Subcutaneous abdominal adipose tissue (tissue), 5 donors: ENCODE data around the gene CCDC154.

Experiments
- H3K27ac ChIP-seq: one replicate; pipeline ENCODE4 v1.7.0; 2013; ENCODE audit warnings: low read depth, mild to moderate bottlenecking, inconsistent platforms, low read length, moderate library complexity
- H3K27me3 ChIP-seq, 5 donors: one replicate each; pipeline ENCODE4 v1.7.0; 2013; ENCODE audit warnings: low read length in 5 of 5, inconsistent platforms in 1 of 5; ENCODE audit not compliant: control insufficient read depth in 5 of 5, insufficient read depth in 4 of 5
- H3K36me3 ChIP-seq, 5 donors: one replicate each; pipeline ENCODE4 v1.7.0; 2013; ENCODE audit warnings: low read length in 5 of 5; ENCODE audit not compliant: control insufficient read depth in 5 of 5, insufficient read depth in 5 of 5
- H3K4me1 ChIP-seq, 5 donors: one replicate each; pipeline ENCODE4 v1.7.0; 2013; ENCODE audit warnings: low read length in 5 of 5, mild to moderate bottlenecking in 3 of 5, moderate library complexity in 1 of 5; ENCODE audit not compliant: control insufficient read depth in 5 of 5, insufficient read depth in 5 of 5
- H3K4me3 ChIP-seq, 5 donors: one replicate each; pipeline ENCODE4 v1.7.0; 2013; ENCODE audit warnings: low read length in 5 of 5, low read depth in 1 of 5
- H3K9ac ChIP-seq, 5 donors: one replicate each; pipeline ENCODE4 v1.7.0; 2013; ENCODE audit warnings: low read length in 5 of 5, mild to moderate bottlenecking in 4 of 5, moderate library complexity in 3 of 5
- H3K9me3 ChIP-seq, 5 donors: one replicate each; pipeline ENCODE4 v1.7.0; 2013; ENCODE audit warnings: low read length in 5 of 5; ENCODE audit not compliant: control insufficient read depth in 5 of 5
- donor health status: healthy.
- donor health status: healthy.
- donor health status: healthy.
- donor health status: healthy.
- donor health status: healthy.

Gene CCDC154

GRCh38 chr16:1432388-1433262 lies 11.7 kb downstream of the CCDC154 start:
- Histone ChIP-seq H3K9ac (peak overlapping the region in 1 of 5 donors; percentile 48), H3K27me3 (peaks cover 3 to 30% (median 23%) of the 10 kb centered on the region in 5 donors), H3K27ac (no peak overlapping the region), H3K9me3 (no peaks in the 10 kb centered on the region), H3K4me1 (peaks cover 0 to 15% (median 4%) of the 10 kb centered on the region in 5 donors), H3K36me3 (no peaks in the 10 kb centered on the region), H3K4me3 (peak overlapping the region in 1 of 5 donors; percentile 44)

DNA sequence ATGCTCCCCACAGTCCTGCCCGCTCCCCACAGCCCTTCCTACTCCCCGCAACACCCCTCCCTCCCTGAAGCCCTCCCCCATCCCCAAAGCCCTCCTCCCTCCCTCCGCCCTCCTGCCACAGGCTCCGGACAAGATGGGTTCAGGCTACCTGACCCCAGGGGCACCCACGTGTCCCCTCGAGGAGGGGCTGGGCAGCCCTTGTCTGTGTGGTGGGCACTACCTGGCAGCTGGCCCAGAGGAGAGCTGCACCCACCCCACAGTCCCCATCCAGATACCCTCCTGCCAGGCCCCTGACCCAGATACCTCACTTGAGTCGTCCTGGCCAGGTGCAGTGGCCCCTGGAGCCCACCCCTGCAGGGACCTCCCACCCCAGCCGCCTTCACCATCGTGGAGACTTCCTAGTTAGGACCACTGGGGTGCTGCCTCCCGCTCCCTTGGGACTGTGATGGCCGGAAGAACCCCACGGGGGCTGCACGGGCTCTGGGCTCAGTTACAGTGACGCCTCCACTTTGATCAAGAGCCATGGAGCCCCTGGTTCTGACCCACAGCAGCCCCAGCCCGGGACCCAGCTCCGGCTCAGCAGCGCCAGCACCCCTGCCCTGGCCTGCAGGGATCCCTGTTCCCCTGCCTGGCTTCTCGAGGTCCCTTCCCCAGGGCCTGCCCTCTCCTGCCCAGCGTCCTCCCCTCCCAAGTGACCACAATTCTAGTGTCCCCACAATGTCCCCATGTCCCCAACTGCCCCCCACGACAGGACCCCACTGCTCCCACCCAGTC lies 12.7 kb downstream of the CCDC154 start:
- Histone ChIP-seq H3K4me3 (peak overlapping the region in 1 of 5 donors; percentile 44), H3K9me3 (no peaks in the 10 kb centered on the region), H3K9ac (peak overlapping the region in 1 of 5 donors; percentile 48), H3K27me3 (peaks cover 3 to 30% (median 23%) of the 10 kb centered on the region in 5 donors), H3K36me3 (no peaks in the 10 kb centered on the region), H3K4me1 (peaks cover 0 to 15% (median 4%) of the 10 kb centered on the region in 5 donors), H3K27ac (no peak overlapping the region)

DNA sequence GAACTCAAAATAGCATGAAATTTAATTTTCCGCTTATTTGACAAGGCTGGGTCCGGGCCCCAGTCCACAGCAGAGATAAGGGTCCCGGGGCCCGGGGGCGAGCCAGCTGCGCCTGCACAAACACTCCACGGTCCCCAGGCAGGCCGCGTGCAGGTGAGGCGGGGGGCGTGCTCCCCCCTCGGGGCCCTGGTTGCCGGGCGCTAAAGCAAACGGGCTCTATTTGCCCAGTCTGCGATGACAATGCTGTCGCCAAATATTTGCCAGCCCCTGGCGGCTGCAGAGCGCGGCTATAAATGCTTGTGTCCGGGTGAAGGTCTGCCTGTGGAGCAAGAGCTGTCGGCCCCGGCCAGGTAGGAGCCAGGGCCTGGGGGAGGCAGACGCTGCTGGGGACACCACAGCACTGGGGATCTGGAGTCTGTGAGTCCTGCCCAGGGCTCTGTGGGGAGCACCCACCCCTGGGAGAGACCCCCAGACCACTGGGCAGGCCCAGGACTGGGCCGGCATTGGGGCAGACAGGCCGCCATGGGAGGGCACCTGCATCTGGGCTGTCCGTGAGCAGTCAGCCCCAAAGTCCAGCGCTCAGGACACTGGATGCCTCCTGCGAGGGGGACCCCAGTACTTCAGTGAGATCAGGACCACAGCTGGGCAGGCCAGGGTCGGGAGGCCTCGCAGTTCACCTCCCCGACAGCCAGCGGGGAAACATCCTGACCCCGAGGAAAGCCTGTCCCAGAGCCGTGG lies 13.4 kb downstream of the CCDC154 start, which contains the start of gene PERCC1:
PERCC1 (plus strand) TSS at position 320 of the 738 bp plus-strand sequence. CDS start 1,516 bp downstream, outside the sequence.
- no peaks in the 10 kb centered on the region for H3K36me3 ChIP-seq
- peak within 1 kb of the TSS in 1 of 5 donors; percentile 48 for H3K9ac ChIP-seq
- no peak within 1 kb of the TSS for H3K4me3 ChIP-seq
- H3K4me1 ChIP-seq, result peaks cover 0 to 15% (median 4%) of the 10 kb centered on the region in 5 donors
- peaks cover 3 to 30% (median 23%) of the 10 kb centered on the region in 5 donors for H3K27me3 ChIP-seq
- no peaks in the 10 kb centered on the region for H3K9me3 ChIP-seq
- no peak within 1 kb of the TSS for H3K27ac ChIP-seq

- Histone ChIP-seq H3K9me3 (no peaks in the 10 kb centered on the region), H3K36me3 (no peaks in the 10 kb centered on the region), H3K27ac (no peak overlapping the region), H3K27me3 (peaks cover 3 to 30% (median 23%) of the 10 kb centered on the region in 5 donors), H3K9ac (no peak overlapping the region), H3K4me1 (peaks cover 0 to 15% (median 4%) of the 10 kb centered on the region in 5 donors), H3K4me3 (no peak overlapping the region)
Measured at GRCh38 chr16:1430214-1430758, 14.1 kb downstream of the CCDC154 start.

DNA sequence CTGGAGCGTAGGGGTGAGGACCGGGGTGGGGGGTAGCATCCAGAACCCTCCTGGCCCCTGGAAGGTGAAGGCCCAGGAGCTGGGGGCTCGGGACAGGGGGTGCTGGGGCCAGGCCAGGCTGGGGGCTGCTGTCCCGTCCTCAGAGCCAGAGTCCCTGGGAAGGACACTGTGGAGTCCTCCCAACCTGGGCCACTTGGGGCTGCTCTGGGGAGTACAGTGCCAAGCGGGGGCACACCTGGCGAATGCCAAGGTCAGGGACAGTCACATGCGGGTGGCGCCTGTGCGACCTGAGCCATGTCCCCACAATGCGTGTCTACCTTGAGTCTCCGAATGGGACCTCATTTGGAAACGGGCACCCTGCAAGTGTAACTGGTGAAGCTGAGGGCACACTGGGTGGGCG lies 14.7 kb downstream of the CCDC154 start:
- peaks cover 0 to 15% (median 4%) of the 10 kb centered on the region in 5 donors for H3K4me1 ChIP-seq
- H3K27ac ChIP-seq, result no peak overlapping the region
- H3K27me3 ChIP-seq, result peaks cover 3 to 30% (median 23%) of the 10 kb centered on the region in 5 donors
- no peaks in the 10 kb centered on the region for H3K36me3 ChIP-seq
- no peak overlapping the region for H3K4me3 ChIP-seq
- H3K9me3 ChIP-seq, result no peaks in the 10 kb centered on the region
- H3K9ac ChIP-seq, result no peak overlapping the region

DNA sequence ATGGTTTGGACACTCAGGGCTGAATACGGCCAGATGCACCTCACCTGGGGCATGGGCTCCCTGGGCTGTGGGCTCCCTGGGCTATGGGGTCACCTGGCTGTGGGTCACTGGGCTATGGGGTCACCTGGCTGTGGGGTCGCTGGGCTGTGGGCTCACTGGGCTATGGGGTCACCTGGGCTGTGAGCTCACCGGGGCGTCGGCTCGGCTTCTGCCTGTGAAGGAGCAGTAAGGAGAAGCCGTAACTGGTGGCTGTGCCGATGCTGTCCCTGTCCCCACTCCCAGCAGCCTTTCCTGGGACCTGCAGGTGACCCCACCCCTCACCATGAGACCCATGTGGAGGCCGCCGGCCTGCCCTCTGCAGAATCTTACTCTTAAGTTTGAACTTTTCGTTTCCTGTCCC lies 15.3 kb downstream of the CCDC154 start:
- Histone ChIP-seq H3K9ac (no peak overlapping the region), H3K4me3 (no peak overlapping the region), H3K36me3 (no peaks in the 10 kb centered on the region), H3K9me3 (no peaks in the 10 kb centered on the region), H3K4me1 (peaks cover 0 to 15% (median 4%) of the 10 kb centered on the region in 5 donors), H3K27ac (no peak overlapping the region), H3K27me3 (peaks cover 3 to 30% (median 23%) of the 10 kb centered on the region in 5 donors)

- Histone ChIP-seq H3K27ac (no peak overlapping the region), H3K27me3 (peaks cover 3 to 26% (median 22%) of the 10 kb centered on the region in 5 donors), H3K9me3 (no peaks in the 10 kb centered on the region), H3K9ac (peak overlapping the region in 1 of 5 donors; percentile 39), H3K36me3 (no peaks in the 10 kb centered on the region), H3K4me3 (peak overlapping the region in 2 of 5 donors; percentile 21 to 48), H3K4me1 (peaks cover 0 to 15% (median 4%) of the 10 kb centered on the region in 5 donors)
Measured at GRCh38 chr16:1428511-1428910, 15.8 kb downstream of the CCDC154 start.

- Histone ChIP-seq H3K27ac (no peak overlapping the region), H3K36me3 (no peaks in the 10 kb centered on the region), H3K9me3 (no peaks in the 10 kb centered on the region), H3K27me3 (peaks cover 3 to 24% (median 16%) of the 10 kb centered on the region in 5 donors), H3K9ac (peak overlapping the region in 1 of 5 donors; percentile 39), H3K4me3 (peak overlapping the region in 3 of 5 donors; percentile 21 to 48 (median 33)), H3K4me1 (peaks cover 0 to 9% (median 4%) of the 10 kb centered on the region in 5 donors)
Measured at GRCh38 chr16:1427473-1428461, 16.6 kb downstream of the CCDC154 start.
